ENCODE data around the gene PLD2.

DNA sequence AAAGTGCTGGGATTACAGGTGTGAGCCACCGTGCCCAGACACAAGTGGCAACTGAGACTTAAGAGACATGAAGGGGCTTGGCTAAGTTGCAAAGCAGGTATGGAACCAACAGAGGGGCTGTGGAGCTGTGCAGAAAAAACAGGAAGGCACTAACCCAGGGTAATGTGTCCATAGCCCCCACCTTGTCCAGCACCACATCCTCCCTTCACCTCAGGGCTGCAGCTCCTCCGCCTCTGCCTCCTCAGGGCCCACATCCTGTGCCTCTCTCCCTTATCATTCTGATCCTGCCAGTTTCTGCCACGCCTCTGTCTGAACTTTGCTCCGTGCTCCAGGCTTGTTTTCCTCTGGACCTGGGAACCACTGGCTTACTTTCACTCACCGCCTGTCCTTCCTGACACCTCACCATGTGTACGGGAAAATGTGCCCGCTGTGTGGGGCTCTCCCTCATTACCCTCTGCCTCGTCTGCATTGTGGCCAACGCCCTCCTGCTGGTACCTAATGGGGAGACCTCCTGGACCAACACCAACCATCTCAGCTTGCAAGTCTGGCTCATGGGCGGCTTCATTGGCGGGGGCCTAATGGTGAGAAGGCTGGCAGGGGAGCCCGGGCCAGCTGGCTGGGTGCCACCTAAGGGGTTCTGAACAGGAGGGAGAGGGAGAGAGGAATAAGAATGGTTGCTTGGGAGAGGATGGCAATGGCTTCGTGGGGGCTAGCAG is 35.3 kb upstream of the PLD2 start, which contains the start of gene TM4SF5:
- TF ChIP-seq, protein P1, sequence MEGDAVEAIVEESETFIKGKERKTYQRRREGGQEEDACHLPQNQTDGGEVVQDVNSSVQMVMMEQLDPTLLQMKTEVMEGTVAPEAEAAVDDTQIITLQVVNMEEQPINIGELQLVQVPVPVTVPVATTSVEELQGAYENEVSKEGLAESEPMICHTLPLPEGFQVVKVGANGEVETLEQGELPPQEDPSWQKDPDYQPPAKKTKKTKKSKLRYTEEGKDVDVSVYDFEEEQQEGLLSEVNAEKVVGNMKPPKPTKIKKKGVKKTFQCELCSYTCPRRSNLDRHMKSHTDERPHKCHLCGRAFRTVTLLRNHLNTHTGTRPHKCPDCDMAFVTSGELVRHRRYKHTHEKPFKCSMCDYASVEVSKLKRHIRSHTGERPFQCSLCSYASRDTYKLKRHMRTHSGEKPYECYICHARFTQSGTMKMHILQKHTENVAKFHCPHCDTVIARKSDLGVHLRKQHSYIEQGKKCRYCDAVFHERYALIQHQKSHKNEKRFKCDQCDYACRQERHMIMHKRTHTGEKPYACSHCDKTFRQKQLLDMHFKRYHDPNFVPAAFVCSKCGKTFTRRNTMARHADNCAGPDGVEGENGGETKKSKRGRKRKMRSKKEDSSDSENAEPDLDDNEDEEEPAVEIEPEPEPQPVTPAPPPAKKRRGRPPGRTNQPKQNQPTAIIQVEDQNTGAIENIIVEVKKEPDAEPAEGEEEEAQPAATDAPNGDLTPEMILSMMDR (conservative IDR thresholded peaks at IDR 0.05; ENCODE audit: low read depth, low read length): no peak
- TF ChIP-seq EZH2 (IDR thresholded peaks at IDR 0.05; ENCODE audit: low read length, unreplicated experiment) (no peak), EZH2phosphoT487 (IDR thresholded peaks at IDR 0.05; ENCODE audit: borderline replicate concordance, low read length) (no peak)
